Measurements from ENCODE around the gene REV1. TPM values are rescaled to one million over a fixed set of nuclear protein-coding genes. Genes with fewer than 3 reads are reported as not detected.

REV1 gene
- total RNA-seq, 1 donor from 2014 or later = 24.4 TPM

DNA sequence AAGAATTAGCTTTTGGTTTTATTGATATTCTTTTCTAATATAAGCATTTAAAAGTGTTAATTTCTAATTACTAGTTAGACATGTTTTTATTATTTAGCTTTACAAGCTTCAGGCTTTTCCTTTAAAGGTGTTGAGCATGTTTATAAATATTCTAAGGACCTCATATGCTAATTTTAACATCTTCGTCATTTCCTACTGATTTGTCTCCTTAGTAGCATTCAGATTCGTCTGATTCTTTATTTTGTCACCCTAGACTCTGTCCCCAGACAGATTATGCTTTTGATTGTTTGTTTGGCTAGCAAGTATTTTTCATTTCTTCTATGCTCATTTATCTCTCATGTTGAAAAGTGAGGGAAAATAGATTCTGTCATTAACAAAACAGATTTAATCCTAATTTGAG, 100.9 kb downstream of the REV1 start:
- peaks cover 13% of the 10 kb centered on the region for H3K36me3 Mint-ChIP-seq (ENCODE audit: low read depth, unreplicated experiment)
- H3K27ac Mint-ChIP-seq (ENCODE audit: unreplicated experiment) = no peak overlapping the region
- no peak overlapping the region for H3K4me3 Mint-ChIP-seq (ENCODE audit: unreplicated experiment)
- Histone ChIP-seq H3K4me2 (ENCODE audit: low read length) (no peak overlapping the region), H3K4me3 (ENCODE audit: insufficient read depth, low read depth, low read length) (no peak overlapping the region), H3K36me3 (ENCODE audit: insufficient read depth, low read length) (peaks cover 20% of the 10 kb centered on the region), H3K27ac (ENCODE audit: low read depth, low read length) (no peak overlapping the region), H3K79me2 (ENCODE audit: insufficient read depth, low read length) (peaks cover 12% of the 10 kb centered on the region), H4K20me1 (ENCODE audit: insufficient read depth, low read length) (no peaks in the 10 kb centered on the region), H2AFZ (ENCODE audit: low read depth, low read length) (no peak overlapping the region), H3K27me3 (ENCODE audit: insufficient read depth, low read length) (no peaks in the 10 kb centered on the region), H3K9ac (ENCODE audit: low read length) (no peak overlapping the region), H3K4me1 (ENCODE audit: insufficient read depth, low read length) (peaks cover 8% of the 10 kb centered on the region), H3K9me3 (ENCODE audit: insufficient read depth, low read depth, low read length) (no peaks in the 10 kb centered on the region)
- no peaks in the 10 kb centered on the region for H3K9me3 Mint-ChIP-seq (ENCODE audit: unreplicated experiment)
- H3K4me1 Mint-ChIP-seq (ENCODE audit: low read depth, unreplicated experiment) = peaks cover 8% of the 10 kb centered on the region
- DNase-seq (ENCODE audit: low read depth) = no peak
- TF ChIP-seq, protein P1, sequence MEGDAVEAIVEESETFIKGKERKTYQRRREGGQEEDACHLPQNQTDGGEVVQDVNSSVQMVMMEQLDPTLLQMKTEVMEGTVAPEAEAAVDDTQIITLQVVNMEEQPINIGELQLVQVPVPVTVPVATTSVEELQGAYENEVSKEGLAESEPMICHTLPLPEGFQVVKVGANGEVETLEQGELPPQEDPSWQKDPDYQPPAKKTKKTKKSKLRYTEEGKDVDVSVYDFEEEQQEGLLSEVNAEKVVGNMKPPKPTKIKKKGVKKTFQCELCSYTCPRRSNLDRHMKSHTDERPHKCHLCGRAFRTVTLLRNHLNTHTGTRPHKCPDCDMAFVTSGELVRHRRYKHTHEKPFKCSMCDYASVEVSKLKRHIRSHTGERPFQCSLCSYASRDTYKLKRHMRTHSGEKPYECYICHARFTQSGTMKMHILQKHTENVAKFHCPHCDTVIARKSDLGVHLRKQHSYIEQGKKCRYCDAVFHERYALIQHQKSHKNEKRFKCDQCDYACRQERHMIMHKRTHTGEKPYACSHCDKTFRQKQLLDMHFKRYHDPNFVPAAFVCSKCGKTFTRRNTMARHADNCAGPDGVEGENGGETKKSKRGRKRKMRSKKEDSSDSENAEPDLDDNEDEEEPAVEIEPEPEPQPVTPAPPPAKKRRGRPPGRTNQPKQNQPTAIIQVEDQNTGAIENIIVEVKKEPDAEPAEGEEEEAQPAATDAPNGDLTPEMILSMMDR (IDR thresholded peaks at IDR 0.05; ENCODE audit: insufficient read depth, low read depth, low read length) = no peak
- no peak for TF ChIP-seq EZH2 (IDR thresholded peaks at IDR 0.05; ENCODE audit: insufficient read depth, low read length)
- no peak for FAIRE-seq
- no peaks in the 10 kb centered on the region for H3K27me3 Mint-ChIP-seq (ENCODE audit: low read depth, unreplicated experiment)

DNA sequence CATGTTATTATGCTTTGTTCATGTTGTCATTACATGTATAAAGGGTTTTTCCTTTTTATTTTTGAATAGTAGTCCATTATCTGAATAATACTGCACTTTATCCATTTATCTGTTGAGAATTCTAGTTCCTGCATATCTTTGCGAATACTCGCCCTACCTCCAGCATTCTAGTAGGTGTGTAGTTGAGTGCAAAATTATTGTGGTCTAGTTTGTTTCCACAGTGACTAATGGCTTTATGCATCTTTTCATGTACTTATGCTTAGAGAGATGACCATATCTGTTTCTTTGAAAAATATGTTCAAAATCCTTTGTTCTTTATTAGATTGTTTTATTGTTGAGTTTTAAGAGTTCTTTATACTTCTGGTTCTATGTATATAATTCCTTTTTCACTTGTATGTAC, 103.8 kb downstream of the REV1 start:
- peak overlapping the region; percentile 6 for H3K4me2 ChIP-seq (ENCODE audit: low read length)
- H3K27ac ChIP-seq (ENCODE audit: low read depth, low read length) = no peak overlapping the region
- Mint-ChIP-seq H3K4me1 (ENCODE audit: low read depth, unreplicated experiment) (peaks cover 8% of the 10 kb centered on the region), H3K27ac (ENCODE audit: unreplicated experiment) (no peak overlapping the region), H3K4me3 (ENCODE audit: unreplicated experiment) (no peak overlapping the region), H3K27me3 (ENCODE audit: low read depth, unreplicated experiment) (no peaks in the 10 kb centered on the region), H3K36me3 (ENCODE audit: low read depth, unreplicated experiment) (peaks cover 19% of the 10 kb centered on the region), H3K9me3 (ENCODE audit: unreplicated experiment) (no peaks in the 10 kb centered on the region)
- H3K9ac ChIP-seq (ENCODE audit: low read length) = no peak overlapping the region
- DNase-seq (ENCODE audit: low read depth) (peak; percentile 57), FAIRE-seq (no peak)
- H3K9me3 ChIP-seq (ENCODE audit: insufficient read depth, low read depth, low read length) = no peaks in the 10 kb centered on the region
- H3K36me3 ChIP-seq (ENCODE audit: insufficient read depth, low read length) = peaks cover 34% of the 10 kb centered on the region
- H3K4me1 ChIP-seq (ENCODE audit: insufficient read depth, low read length) = peaks cover 8% of the 10 kb centered on the region
- H3K27me3 ChIP-seq (ENCODE audit: insufficient read depth, low read length) = no peaks in the 10 kb centered on the region
- H3K4me3 ChIP-seq (ENCODE audit: insufficient read depth, low read depth, low read length) = no peak overlapping the region
- H3K79me2 ChIP-seq (ENCODE audit: insufficient read depth, low read length) = peaks cover 12% of the 10 kb centered on the region
- no peaks in the 10 kb centered on the region for H4K20me1 ChIP-seq (ENCODE audit: insufficient read depth, low read length)
- H2AFZ ChIP-seq (ENCODE audit: low read depth, low read length) = no peak overlapping the region
- TF ChIP-seq, protein P1 (IDR thresholded peaks at IDR 0.05; ENCODE audit: insufficient read depth, low read depth, low read length) = no peak
- no peak for TF ChIP-seq EZH2 (IDR thresholded peaks at IDR 0.05; ENCODE audit: insufficient read depth, low read length)

DNA sequence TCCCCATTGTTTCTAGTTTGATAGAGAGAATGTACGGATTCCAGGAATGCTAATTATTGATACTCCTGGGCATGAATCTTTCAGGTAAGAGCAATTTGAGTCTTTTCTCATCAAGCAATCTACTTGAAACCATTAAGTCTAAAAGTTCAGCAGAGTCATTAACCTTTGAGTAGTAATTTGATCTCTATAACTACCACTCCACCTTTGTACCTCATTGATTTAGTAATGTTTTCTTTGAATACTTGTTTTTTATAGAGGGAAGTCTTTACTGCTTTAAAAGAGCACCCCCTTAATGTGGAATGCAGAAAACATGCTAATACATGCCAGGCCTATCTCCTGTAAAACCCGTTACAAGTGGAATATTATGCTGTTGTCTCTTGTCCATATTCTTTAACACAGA, 107.7 kb downstream of the REV1 start:
- no peak overlapping the region for H3K4me2 ChIP-seq (ENCODE audit: low read length)
- no peaks in the 10 kb centered on the region for H4K20me1 ChIP-seq (ENCODE audit: insufficient read depth, low read length)
- no peak overlapping the region for H3K4me3 ChIP-seq (ENCODE audit: insufficient read depth, low read depth, low read length)
- no peak overlapping the region for H2AFZ ChIP-seq (ENCODE audit: low read depth, low read length)
- H3K36me3 ChIP-seq (ENCODE audit: insufficient read depth, low read length) = peaks cover 44% of the 10 kb centered on the region
- Mint-ChIP-seq H3K27ac (ENCODE audit: unreplicated experiment) (no peak overlapping the region), H3K4me1 (ENCODE audit: low read depth, unreplicated experiment) (no peaks in the 10 kb centered on the region), H3K27me3 (ENCODE audit: low read depth, unreplicated experiment) (no peaks in the 10 kb centered on the region), H3K9me3 (ENCODE audit: unreplicated experiment) (no peaks in the 10 kb centered on the region), H3K36me3 (ENCODE audit: low read depth, unreplicated experiment) (peaks cover 24% of the 10 kb centered on the region), H3K4me3 (ENCODE audit: unreplicated experiment) (no peak overlapping the region)
- DNase-seq (ENCODE audit: low read depth) = no peak
- H3K79me2 ChIP-seq (ENCODE audit: insufficient read depth, low read length) = peaks cover 3% of the 10 kb centered on the region
- H3K9me3 ChIP-seq (ENCODE audit: insufficient read depth, low read depth, low read length) = no peaks in the 10 kb centered on the region
- H3K27me3 ChIP-seq (ENCODE audit: insufficient read depth, low read length) = no peaks in the 10 kb centered on the region
- H3K4me1 ChIP-seq (ENCODE audit: insufficient read depth, low read length) = peaks cover 2% of the 10 kb centered on the region
- FAIRE-seq = no peak
- H3K27ac ChIP-seq (ENCODE audit: low read depth, low read length) = no peak overlapping the region
- no peak for TF ChIP-seq EZH2 (IDR thresholded peaks at IDR 0.05; ENCODE audit: insufficient read depth, low read length)
- TF ChIP-seq, protein P1 (IDR thresholded peaks at IDR 0.05; ENCODE audit: insufficient read depth, low read depth, low read length) = no peak
- no peak overlapping the region for H3K9ac ChIP-seq (ENCODE audit: low read length)

All from astrocyte (in vitro differentiated cells and primary cell).